Tibial nerve (tissue), 4 donors: ENCODE measurements around the gene UGGT2.

Experiments
- EP300 ChIP-seq, 2 donors: sonication (generic); formaldehyde crosslinking; IDR thresholded peaks; one replicate each; pipeline ENCODE4 v1.6.1; 2017; ENCODE audit warnings: antibody characterized with exemption in 2 of 2, mild to moderate bottlenecking in 1 of 2
- POLR2A ChIP-seq, 2 donors: fragments of 450-650 bp; IDR thresholded peaks; one replicate each; pipeline ENCODE4 v1.6.1; 2017; ENCODE audit warnings: antibody characterized with exemption in 2 of 2, mild to moderate bottlenecking in 2 of 2, moderate library complexity in 2 of 2
- TF ChIP-seq, protein P1 (sequence below), 5 experiments: fragments of 200-600 bp in 3 of 5; fragments of 450-650 bp in 2 of 5; sonication (generic) in 3 of 5; IDR thresholded peaks; one replicate each; pipeline ENCODE4 v1.5.1; 2016 to 2019; ENCODE audit warnings: antibody characterized with exemption in 5 of 5, mild to moderate bottlenecking in 3 of 5, moderate library complexity in 2 of 5

DNA sequence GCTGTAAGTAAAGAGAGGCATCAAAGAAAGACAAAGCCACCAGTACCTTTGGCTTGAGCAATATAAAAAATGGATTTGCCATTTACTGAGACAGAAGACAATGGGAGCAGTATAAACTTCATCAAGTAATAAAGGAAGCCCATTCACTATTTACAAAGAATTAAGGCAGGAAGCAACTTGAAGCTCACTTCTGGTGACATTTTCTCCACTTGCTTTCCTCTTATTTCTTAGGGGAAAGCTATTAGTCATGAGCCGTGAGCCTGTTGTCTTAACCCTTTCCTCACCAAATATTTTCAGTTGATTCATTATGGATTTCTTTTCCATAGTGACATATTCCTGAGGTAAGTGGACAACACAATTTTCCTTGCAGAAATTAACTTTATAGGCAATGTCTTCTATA, 219.5 kb downstream of the UGGT2 start:
- TF ChIP-seq, protein P1, sequence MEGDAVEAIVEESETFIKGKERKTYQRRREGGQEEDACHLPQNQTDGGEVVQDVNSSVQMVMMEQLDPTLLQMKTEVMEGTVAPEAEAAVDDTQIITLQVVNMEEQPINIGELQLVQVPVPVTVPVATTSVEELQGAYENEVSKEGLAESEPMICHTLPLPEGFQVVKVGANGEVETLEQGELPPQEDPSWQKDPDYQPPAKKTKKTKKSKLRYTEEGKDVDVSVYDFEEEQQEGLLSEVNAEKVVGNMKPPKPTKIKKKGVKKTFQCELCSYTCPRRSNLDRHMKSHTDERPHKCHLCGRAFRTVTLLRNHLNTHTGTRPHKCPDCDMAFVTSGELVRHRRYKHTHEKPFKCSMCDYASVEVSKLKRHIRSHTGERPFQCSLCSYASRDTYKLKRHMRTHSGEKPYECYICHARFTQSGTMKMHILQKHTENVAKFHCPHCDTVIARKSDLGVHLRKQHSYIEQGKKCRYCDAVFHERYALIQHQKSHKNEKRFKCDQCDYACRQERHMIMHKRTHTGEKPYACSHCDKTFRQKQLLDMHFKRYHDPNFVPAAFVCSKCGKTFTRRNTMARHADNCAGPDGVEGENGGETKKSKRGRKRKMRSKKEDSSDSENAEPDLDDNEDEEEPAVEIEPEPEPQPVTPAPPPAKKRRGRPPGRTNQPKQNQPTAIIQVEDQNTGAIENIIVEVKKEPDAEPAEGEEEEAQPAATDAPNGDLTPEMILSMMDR (IDR thresholded peaks at IDR 0.05): no peak
- TF ChIP-seq EP300 (IDR thresholded peaks at IDR 0.05): no peak
- no peak for TF ChIP-seq POLR2A (IDR thresholded peaks at IDR 0.05)
